ENCODE results near the gene CRAT. TPM values are rescaled to one million over a fixed set of nuclear protein-coding genes. Genes with fewer than 3 reads are reported as not detected.

Gene CRAT
- total RNA-seq, 2 donors from 2014 or later = 62.3 to 78.3 TPM

GRCh38 chr9:129081388-129081904, 29.1 kb downstream of the CRAT start:
- intact Hi-C loops (cut with DNase I) = no loop called here
- H3K4me3 ChIP-seq = peak overlapping the region; percentile 81
- H3K36me3 ChIP-seq = peaks cover 9% of the 10 kb centered on the region
- peak overlapping the region; percentile 87 for H3K27ac ChIP-seq
- no peak for DNase-seq
- no peak for TF ChIP-seq CTCF (IDR thresholded peaks at IDR 0.05)
- no peaks in the 10 kb centered on the region for H3K27me3 ChIP-seq
- H3K9ac ChIP-seq (ENCODE audit: low read depth in 2 of 2, low read length in 2 of 2) = peak overlapping the region; percentile 52 to 91
- no peaks in the 10 kb centered on the region for H3K9me3 ChIP-seq
- H3K4me1 ChIP-seq = peaks cover 18% of the 10 kb centered on the region

GRCh38 chr9:129080601-129081387, 29.8 kb downstream of the CRAT start, which contains the start of gene DOLPP1:
TSS of gene DOLPP1 (plus strand) at chr9:129081111. CDS start at chr9:129081132, 21 bp downstream.
- no peaks in the 10 kb centered on the region for H3K9me3 ChIP-seq
- intact Hi-C loops (cut with DNase I) = no loop called here
- H3K4me1 ChIP-seq = peaks cover 18% of the 10 kb centered on the region

GRCh38 chr9:129080298-129080600, 30.3 kb downstream of the CRAT start:
- intact Hi-C loops (cut with DNase I) = no loop called here
- Histone ChIP-seq H3K36me3 (no peaks in the 10 kb centered on the region), H3K27ac (peak overlapping the region; percentile 21), H3K4me3 (peak overlapping the region; percentile 81), H3K4me1 (peaks cover 18% of the 10 kb centered on the region), H3K9me3 (no peaks in the 10 kb centered on the region), H3K9ac (ENCODE audit: low read depth in 2 of 2, low read length in 2 of 2) (peak overlapping the region; percentile 64 to 84), H3K27me3 (no peaks in the 10 kb centered on the region)
- DNase-seq = no peak
- no peak for TF ChIP-seq CTCF (IDR thresholded peaks at IDR 0.05)

More at GRCh38 chr9:129080601-129081387, 29.8 kb downstream of the CRAT start, which contains the start of gene DOLPP1:
- no peak for TF ChIP-seq CTCF (IDR thresholded peaks at IDR 0.05)
- Histone ChIP-seq H3K27me3 (no peaks in the 10 kb centered on the region), H3K36me3 (peaks cover 4% of the 10 kb centered on the region), H3K4me3 (peak within 1 kb of the TSS; percentile 81), H3K9ac (ENCODE audit: low read depth in 2 of 2, low read length in 2 of 2) (peak within 1 kb of the TSS; percentile 64 to 91), H3K27ac (peak within 1 kb of the TSS; percentile 87)
- DNase-seq = peak; percentile 98

- H3K27ac ChIP-seq = peak overlapping the region; percentile 21
- intact Hi-C loops (cut with DNase I) = no loop called here
Observed at GRCh38 chr9:129079829-129080228, 30.8 kb downstream of the CRAT start.

More at GRCh38 chr9:129079829-129080228, 30.8 kb downstream of the CRAT start:
- H3K4me1 ChIP-seq = peaks cover 18% of the 10 kb centered on the region
- H3K9ac ChIP-seq (ENCODE audit: low read depth in 2 of 2, low read length in 2 of 2) = peak overlapping the region in 1 of 2 donors; percentile 84
- no peak for TF ChIP-seq CTCF (IDR thresholded peaks at IDR 0.05)
- H3K27me3 ChIP-seq = no peaks in the 10 kb centered on the region
- H3K4me3 ChIP-seq = peak overlapping the region; percentile 81
- no peaks in the 10 kb centered on the region for H3K9me3 ChIP-seq
- no peak for DNase-seq
- H3K36me3 ChIP-seq = no peaks in the 10 kb centered on the region

Data from colonic mucosa (tissue), 4 donors.